Measurements from ENCODE around the gene NATD1. TPM values are rescaled to one million over a fixed set of nuclear protein-coding genes. Genes with fewer than 3 reads are reported as not detected.

Gene NATD1
- total and polyA plus RNA-seq, 2 of the 8 experiments (the other 6 are each of a cell fraction or from before 2014, with no cell fraction given), result 5.4 to 8.4 TPM

GRCh38 chr17:21275579-21276263 lies 22.5 kb upstream of the NATD1 start (continued):
- TF ChIP-seq ASH2L (IDR thresholded peaks at IDR 0.05; ENCODE audit: low read length) (no peak), CTBP2 (IDR thresholded peaks at IDR 0.05; ENCODE audit: borderline replicate concordance, insufficient read depth, insufficient read length, low read length) (no peak), CEBPB (IDR thresholded peaks at IDR 0.05; ENCODE audit: low read depth, low read length) (no peak), MAFK (IDR thresholded peaks at IDR 0.05; ENCODE audit: low read depth, low read length) (no peak), TCF12 (IDR thresholded peaks at IDR 0.05; ENCODE audit: low read depth, low read length) (no peak), EGR1 (IDR thresholded peaks at IDR 0.05; ENCODE audit: borderline replicate concordance, low read depth, low read length) (no peak), TBP (IDR thresholded peaks at IDR 0.05; ENCODE audit: low read depth, low read length) (0 out of 2 replicates have a peak, but pooled peaks have one; percentile 19), ZNF274 (IDR thresholded peaks at IDR 0.05; ENCODE audit: borderline replicate concordance, extremely low read depth, low read length) (no peak), GABPA (IDR thresholded peaks at IDR 0.05; ENCODE audit: borderline replicate concordance, insufficient read depth, low read length) (no peak), BCL11A (IDR thresholded peaks at IDR 0.05; ENCODE audit: low read depth in 2 of 2, low read length in 2 of 2) (no peak), NRF1 (IDR thresholded peaks at IDR 0.05; ENCODE audit: low read depth, low read length) (no peak), EP300 (IDR thresholded peaks at IDR 0.05; ENCODE audit: borderline replicate concordance in 1 of 2, low read depth in 2 of 2, low read length in 2 of 2) (no peak), CBX5 (IDR thresholded peaks at IDR 0.05; ENCODE audit: low read depth, low read length) (no peak), POLR2AphosphoS5 (IDR thresholded peaks at IDR 0.05; ENCODE audit: low read depth, low read length) (no peak), NANOG (IDR thresholded peaks at IDR 0.05; ENCODE audit: insufficient read depth, low read depth, low read length, poor library complexity, severe bottlenecking) (no peak), EZH2 (IDR thresholded peaks at IDR 0.05; ENCODE audit: low read depth, low read length, severe bottlenecking) (no peak), SP2 (IDR thresholded peaks at IDR 0.05; ENCODE audit: low read length) (no peak), SRF (IDR thresholded peaks at IDR 0.05; ENCODE audit: low read depth, low read length) (no peak), FOSL1 (IDR thresholded peaks at IDR 0.05; ENCODE audit: insufficient read depth, low read depth, low read length) (no peak), BRCA1 (IDR thresholded peaks at IDR 0.05; ENCODE audit: low read depth, low read length) (no peak), KDM5A (IDR thresholded peaks at IDR 0.05; ENCODE audit: low read length) (no peak), ATF2 (IDR thresholded peaks at IDR 0.05; ENCODE audit: low read length) (no peak)
- TF ChIP-seq, protein P1, sequence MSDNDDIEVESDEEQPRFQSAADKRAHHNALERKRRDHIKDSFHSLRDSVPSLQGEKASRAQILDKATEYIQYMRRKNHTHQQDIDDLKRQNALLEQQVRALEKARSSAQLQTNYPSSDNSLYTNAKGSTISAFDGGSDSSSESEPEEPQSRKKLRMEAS (IDR thresholded peaks at IDR 0.05), result peak; percentile 93
